Fibroblast of upper back skin (primary cell): ENCODE measurements around the gene SLC41A1.
"Not testable (repeated sequence)": the region's sequence is repeated elsewhere in the genome, so short reads cannot be mapped to it uniquely, and the experiment has no call there.

Experiments used
- DNase-seq: peaks from one replicate; pipeline ENCODE4 v3.0.0-alpha.2; 2013

Gene SLC41A1

DNA sequence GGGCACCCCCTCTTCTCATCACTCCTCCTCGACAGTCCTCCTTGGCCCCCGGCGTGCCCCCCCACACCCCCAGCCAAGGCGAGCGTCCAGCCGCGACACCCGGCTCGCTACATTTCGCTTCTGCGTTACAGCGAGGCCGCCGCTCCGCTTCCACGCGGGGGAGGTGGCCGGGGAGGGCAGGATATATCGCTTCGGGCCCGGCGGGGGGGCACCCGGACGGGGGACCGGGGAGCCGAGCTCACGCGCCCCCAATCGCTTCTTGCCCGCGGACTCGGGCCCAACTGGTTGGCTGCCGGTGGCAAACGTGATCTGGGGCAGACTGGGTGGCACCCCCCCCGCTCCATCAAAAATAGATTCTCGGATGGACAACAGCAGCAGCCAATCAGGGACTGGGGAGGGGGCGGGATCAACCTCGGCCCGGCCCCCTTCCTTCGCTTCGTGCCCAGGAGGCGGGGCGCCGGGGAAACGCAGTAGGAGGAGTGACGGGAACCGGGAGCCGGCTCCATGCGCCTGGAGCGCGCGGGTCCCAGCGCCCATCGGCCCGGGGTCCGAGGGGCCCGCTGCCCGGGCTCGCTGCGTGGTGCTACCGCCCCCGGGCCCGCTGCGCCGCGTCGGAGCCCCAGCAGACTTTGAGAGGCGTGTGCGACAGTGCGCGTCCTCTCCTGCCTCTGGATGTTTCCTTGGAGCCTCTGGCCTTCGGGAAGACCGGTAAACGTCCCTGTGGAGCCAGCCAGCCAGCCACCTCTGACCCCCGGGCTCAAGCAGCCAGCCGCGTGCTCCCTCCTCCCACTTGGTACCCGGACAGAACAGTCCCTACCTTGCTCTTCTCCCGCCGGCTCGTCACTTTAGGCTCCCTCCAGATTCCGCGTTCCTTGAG lies at the start of gene SLC41A1:
Gene SLC41A1 (minus strand): TSS at position 321 of the 877 bp plus-strand sequence. CDS start 2,757 bp downstream, outside the sequence.
- DNase-seq: peak; percentile 90

DNA sequence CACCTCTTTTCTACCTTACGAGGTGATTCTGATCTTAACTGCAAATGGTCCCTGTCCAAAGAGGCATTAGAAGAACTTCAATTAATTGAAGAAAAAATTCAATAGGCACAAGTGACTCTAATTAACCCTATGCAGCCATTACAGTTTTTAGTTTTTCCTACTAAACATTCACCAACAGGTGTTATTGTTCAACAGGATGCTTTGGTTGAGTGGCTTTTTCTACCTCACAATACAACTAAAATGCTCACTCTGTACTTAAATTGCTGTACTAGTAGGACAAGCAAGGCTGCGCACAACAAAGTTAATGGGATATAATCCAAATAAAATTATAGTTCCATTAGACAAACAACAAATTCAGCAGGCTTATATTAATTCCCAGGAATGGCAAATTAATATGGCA lies 48.5 kb upstream of the SLC41A1 start:
- no peak for DNase-seq

DNA sequence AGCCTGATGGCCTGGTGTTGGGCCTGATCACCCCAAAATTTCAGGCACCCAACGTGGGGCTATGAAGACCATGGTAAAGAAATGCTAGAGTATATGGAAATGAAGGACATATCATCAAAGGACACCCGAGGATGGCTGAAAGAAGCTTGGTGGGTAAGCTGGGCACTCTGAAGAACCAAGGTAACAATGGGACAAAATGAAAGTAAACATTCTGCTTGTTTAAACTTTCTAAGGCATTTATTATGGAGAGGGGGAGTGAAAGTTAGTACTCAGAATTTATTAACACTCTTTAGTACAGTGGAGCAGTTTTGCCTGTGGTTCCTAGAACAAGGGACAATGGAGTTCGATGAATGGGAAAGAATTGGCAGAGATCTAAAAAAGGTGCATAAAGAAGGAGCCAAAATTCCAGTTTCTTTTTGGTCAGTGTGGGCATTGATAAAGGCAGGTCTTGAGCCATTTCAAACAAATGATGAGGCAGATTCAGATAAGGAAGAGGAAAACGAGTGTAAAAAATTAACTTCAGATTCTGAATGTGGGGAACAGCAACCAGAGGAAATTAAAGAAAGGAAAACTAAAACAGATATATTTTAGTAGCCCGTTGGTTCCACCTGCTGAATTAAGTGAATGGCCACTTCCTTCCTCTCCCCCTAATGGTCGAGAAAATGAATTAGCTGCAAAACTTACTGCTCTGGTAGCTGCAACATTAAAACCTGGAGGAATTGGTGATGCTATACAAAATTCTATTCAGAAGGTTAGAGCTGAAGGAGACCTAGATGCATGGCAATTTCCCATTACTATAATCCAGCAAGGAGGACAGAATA lies 45.4 kb upstream of the SLC41A1 start:
- DNase-seq: no peak

DNA sequence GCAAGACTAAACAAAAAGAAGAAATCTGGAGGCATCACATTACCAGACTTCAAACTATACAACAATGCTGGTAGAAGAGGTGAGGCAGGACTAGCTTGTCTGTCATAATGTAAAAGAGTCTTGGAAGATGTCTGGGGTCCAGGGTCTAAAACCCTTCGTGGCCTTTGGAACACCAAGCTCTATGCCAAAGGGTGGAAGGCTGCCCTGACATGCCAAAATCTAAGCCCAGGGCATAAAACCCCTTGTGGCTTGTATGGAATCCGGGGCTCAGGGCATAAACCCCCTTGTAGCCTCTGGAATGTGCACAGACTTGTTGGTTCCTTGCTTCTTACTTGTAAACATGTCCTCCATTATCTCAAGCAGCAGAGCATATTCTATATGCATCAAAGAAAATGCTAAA lies 44.5 kb upstream of the SLC41A1 start:
- not testable (repeated sequence) for DNase-seq

DNA sequence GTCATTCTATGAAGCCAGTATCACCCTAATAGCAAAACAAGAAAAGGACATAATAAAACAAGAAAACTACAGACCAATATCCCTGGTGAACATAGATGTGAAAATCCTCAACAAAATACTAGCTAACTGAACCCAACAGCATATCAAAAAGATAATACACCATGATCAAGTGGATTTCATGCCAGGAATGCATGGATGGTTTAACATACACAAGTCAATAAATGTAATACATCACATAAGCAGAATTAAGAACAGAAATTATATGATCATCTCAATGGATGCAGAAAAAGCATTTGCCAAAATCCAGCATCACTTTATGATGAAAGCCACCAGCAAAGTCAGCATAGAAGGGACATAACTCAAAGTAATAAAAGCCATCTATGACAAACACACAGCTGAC lies 43.4 kb upstream of the SLC41A1 start:
- DNase-seq: no peak

DNA sequence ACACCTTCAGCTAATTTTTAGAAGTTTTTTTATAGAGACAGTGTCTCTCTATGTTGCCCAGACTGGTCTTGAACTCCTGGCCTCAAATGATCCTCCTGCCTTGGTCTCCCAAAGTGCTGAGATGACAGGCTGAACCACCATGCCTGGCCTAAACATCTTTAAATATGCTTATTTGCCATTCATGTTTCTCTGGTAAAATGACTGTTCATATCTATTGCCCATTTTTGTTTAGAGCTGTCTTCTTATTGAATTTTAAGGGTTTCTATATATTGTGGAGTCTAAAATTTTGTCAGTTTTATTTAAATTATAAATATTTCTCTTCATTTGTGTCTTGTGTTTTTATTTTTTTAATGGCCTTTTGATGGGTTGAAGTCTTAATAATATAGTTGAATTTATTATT lies 40.0 kb upstream of the SLC41A1 start:
- no peak for DNase-seq

DNA sequence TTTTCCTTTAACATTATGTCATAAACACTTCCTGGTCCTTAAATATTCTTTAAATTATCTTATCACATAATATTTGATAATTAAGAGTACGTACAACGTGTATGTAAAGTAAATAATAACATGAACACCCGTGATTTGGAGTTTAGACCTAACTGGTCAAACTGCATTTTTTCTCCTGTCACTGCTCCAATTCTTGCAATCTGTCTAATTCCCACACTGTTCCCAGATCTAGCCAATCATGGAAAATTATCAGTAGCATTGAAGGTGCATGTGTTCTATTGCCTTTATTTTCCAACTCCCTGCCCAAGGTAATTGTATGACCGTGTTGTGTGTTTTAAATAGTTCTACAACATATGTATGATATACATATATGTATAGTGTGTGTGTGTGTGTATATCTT lies 39.0 kb upstream of the SLC41A1 start:
- DNase-seq: no peak

DNA sequence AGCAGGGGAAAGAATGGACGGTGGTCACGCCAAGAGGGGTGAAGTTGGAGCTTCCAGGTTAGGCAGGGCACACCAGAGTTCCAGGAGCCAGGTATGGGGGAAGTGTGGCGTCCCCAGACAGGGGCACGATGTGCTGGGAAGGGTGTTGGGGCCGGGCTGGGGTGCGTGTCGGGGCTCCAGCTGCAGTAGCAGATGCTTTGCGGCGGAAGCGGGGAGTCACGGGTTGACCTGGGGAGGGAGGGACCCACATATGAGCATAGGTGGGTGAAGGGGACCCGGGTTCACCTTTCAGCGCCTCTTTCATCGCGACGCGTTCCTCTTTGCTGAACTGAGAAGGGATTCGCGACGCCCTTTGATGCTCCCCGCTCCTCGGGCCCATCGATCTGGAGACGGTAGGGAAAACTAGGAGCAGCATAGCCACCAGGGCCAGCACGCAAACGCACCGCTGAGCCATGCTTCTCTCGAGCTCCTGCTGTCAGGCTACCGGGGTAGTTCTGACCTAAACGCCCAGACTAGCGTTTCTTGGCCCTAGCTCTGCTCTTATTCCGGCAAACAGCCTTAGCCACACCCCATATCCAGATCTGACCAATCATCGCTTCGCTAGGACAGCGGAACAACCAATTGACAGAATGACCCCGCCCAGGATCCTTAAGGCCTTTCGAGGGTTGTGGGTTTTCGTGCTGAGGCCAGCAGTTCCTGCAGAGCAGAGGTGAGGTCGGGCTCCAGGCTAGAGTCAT lies 36.8 kb upstream of the SLC41A1 start, which contains the start of gene PM20D1:
Gene PM20D1 (minus strand): TSS at position 514 of the 737 bp plus-strand sequence. CDS start 60 bp downstream, at position 454.
- peak; percentile 23 for DNase-seq

DNA sequence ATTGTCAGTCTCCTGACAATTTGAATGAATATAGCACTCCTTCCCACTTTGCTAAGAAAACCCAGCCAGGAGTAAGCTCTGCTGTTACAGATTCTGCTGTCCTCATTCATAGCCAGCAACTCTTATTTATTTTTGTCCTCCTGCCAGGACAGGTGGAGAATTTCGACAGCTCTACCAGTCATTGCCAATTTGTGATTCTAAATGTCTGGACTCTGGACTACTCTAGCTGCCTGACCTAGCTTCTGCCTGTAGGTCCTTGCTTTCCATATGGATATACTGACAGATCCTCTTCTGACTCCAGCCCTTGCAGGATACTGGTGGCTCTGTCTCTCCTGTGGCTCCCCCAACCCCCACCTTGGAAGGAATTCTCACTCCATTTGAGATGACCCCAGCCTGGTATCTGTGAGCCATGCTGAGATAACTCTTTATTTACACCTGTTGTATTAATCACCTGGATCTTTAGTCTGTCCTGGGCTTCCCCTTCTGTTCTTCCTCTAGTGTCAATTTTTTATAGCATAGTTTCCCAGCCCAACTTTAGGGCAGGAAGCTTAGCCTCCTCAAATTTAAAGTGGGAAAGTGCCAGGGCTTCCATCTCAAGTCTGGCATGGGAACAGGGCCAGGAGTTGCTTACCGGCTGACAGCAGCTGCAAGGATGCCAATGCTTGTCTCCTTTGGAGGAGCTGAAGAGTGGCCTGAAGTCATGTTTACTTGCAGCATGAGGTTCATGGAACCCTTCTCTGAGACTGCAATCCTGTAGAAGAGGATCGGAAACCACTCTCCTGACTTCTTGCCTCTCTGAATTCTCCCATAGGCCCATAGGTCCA lies 30.2 kb upstream of the SLC41A1 start:
- no peak for DNase-seq

DNA sequence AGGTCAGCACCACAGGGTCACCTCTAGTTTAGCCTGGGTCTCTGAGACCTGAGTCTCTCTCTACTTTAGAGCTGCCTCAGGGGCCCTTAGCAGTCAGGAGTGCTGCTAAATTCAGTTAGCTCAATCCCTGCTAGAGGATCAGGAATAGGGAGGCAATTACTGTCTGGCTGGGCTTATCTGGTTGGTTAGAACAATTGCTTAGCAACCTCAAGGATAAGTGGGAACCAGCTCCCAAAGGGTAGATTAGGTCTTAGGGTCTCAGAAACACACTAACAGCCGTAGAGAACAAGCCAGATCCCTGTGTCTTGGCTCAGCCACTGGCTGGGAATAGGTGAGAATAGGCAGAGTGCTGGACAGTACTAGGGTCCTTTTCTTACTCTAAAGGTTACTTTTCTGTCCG lies 29.2 kb upstream of the SLC41A1 start:
- no peak for DNase-seq

DNA sequence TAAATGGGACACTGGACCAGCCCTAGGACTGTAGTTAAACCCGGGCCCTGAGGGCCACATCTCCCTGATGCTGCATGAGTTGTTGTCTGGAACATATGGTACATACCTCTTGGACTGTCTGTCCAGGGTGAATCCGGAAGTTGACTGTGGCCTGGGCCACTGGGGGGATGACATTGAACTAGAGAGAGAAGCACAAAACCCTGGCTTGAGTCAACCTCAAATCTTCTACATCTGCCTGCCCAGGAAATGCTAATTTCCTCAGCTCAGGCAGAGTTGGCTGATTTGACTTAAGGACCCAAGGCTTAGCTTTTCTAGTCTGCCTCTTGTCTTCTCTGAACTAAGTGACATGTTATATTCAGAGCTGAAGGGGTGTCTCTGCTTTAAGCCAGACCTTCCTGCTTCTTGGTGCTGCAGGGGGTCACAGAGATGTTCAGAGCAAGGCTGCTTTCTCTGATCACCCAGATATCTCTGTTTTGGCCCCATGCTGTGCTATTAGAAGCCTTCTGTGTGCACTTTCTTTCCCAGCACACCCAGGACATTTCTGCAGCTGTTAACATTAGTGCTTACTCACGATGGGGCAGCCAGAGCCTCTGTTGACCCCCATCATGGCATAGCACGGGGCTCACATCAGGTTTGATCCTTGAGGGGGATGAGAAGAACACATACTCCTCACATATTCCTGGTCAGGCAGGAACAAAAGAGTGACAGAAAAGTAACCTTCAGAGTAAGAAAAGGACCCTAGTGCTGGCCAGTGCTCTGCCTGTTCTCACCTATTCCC lies 27.3 kb upstream of the SLC41A1 start:
- DNase-seq: no peak

DNA sequence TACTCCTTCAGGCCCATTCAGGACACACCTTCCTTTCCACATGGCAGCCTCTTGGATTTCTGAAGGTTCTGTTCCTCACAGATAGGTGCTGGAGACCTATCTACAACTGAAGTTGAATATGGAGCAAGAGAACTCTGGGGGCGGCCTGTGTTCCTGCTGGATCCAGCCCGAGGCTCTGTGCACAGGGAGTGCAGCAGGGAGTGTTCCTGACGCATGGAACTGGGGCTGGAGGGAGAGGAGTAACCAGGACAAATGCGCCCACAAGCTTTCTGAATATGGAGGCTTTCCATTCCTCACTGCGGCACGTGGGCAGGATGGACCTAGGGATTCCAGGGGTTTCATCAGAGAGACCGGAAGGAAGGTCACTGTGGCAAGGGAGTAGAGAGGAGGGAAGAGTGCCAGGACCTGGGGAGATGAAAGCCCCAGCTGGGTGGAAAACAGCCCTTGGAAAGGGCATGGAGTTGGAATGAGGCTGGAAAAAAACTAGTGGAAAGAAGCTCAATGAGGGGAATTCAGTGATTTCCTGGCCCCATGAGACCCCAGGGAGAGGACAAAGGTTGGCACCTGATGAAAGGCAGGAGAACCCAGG lies 24.5 kb upstream of the SLC41A1 start:
- DNase-seq: no peak

DNA sequence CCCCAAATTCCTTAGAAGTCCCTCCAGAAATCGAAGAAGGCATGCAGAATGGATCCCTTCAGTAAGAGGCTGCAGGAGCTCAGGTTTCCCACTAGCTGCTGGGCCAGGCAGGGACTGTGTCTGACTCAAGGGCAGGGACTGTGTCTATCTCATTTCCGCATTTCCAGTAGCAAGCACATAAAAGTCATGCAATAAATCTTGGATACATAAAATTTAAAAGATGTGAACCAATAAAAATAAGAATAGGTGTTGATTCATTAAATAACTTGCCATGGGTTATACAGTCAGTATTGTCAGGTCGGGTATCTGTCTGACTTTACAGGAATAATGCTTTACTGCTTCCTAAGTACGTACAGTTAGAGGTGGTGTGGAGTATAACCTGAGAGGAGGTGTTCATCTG lies 21.8 kb upstream of the SLC41A1 start:
- DNase-seq: no peak

DNA sequence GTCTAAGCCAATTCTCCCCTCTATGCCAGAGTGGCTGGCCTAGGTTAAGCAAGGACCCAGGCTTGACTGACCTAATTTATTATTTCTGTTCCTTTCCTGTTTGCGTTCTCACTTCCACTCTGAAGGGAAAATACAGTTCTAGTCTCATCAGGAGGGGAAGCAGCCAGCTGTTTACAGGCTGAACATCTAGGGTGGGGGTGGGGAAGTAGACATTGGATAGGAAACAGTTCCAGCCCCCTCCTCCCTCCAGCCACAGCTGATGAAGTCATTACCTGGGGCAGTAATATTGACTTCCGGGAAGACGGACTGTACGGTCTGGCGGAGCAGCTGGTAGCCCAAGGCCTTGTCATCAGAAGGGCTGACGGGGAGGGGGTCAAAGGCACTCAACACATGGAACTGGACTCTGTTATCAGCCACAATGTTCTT lies 19.3 kb upstream of the SLC41A1 start:
- no peak for DNase-seq

DNA sequence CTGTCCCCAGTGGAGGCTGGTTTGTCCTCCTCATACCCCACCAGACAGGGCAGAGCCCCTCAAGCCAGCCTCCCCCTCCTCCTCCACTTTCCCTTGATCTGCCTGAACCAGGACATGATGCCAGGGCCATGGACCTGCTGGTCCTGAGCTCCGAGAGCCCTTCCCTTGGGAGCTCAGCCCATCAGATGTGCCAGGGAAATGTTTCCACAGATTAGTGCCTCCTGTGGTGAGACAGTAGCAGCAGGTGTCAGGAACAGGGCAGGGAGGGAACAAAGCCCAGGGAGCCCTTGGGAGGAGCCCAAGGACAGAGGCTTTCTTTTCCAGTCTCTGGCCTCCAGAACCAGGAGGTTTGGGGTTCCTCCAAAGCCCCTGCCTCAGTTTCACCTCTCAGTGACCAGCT lies 14.6 kb upstream of the SLC41A1 start:
- no peak for DNase-seq

DNA sequence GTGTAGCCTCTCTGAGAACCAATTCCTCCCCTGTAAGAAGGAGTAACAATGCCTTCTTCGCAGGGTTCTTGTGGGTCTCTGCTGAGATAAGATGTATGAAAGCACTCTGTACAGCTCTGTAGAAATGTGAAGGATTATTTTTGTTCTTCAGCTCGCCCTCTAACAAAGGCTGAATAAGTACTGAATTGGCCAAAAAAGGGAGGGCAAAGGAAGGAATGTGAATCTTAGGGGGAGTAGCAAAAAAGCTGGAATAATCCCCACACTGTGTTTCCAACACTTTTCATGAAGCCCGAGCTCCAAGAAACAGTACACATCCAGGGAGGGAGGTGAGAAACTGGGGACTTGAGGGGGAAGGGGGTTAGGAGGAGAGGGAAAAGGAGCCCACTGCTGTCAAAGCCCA lies 14.0 kb upstream of the SLC41A1 start:
- no peak for DNase-seq

DNA sequence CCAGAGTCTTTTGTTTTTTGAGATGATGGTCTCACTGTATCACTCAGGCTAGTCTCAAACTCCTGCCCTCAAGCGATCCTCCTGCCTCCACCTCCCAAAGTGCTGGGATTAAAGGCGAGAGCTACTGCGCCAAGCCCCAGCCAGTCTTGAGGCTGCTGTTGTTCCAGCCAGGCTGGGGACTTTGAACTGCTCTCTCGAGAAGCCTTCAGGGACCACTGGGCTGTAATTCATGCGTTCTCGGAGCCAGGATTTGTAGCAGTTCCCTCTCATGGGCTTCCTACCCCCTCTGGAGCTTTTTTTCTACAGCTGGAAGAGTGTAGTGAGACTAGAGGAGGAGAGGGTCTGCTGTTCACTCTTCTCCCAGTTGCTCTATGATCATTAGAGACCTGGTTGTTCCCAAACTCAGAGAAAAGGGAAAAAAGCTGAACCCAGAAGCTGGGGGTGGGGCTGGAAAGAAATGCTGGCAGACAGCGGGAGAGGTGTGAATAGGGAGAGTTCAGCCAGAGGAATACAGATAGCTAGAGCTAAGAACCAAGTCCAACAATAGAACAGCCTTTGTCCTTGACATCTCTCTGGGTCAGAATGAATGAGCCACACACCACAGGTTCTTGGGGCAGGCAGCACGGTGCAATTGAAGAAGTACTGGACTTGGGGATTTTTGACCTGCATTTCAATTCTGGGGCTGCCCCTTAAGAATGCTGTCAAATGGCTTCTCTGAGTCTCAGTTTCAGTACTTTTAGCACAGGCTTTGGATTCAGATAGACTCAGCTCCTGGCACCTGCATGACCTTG lies 13.2 kb upstream of the SLC41A1 start:
- no peak for DNase-seq

DNA sequence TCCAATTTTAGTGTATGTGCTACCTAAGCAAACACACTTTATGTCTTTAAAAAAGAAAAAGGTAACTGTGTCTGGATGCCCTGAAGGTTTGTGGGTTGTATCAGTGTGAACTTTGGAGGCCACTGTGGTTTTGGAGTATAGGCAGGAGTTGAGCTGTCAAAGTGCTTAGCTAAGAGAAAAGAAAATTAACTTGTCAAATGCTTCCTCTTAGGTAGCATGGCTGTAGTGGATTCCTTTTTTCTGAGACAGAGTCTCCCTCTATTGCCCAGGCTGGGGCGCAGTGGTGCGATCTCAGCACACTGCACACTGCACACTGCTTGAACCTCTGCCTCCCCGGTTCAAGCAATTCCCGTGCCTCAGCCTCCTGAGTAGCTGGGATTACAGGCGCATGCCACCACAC lies 11.2 kb upstream of the SLC41A1 start:
- no peak for DNase-seq

DNA sequence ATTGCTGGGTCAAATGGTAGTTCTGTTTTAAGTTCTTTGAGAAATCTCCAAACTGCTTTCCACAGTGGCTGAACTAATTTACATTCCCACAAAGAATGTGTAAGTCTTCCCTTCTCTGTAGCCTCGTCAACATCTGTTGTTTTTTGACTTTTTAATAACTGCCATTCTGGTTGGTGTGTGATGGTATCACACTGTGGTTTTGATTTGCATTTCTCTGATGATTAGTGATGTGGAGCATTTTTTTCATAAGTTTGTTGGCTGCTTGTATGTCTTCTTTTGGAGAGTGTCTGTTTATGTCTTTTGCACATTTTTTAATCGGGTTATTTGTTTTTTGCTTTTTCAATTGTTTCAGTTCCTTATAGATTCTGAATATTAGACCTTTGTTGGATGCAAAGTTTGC lies 10.3 kb upstream of the SLC41A1 start:
- DNase-seq: not testable (repeated sequence)

DNA sequence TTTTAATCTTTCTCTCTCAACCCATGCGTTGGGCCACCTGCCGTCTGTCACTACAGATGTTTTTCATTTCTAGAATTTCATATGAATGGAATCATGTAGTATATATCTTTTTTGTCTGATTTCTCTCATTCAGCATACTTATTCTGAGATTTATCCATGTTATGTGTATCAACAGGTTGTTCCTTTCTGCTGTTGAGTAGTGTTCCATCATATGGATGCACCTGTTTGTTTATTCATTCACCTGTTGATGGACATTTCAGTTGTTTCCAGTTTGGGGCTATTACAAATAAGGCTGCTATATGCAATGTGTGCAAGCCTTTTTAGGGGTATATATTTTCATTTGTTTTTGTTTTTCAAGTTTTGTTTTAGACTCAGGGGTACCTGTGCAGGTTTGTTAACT lies 9.4 kb upstream of the SLC41A1 start:
- DNase-seq: no peak
